ENCODE data around the gene SGPP1. TPM values are rescaled to one million over a fixed set of nuclear protein-coding genes. Genes with fewer than 3 reads are reported as not detected.

The SGPP1 gene
- total RNA-seq, 1 donor from 2014 or later, result 6.5 TPM

- no peak for TF ChIP-seq CTCF (IDR thresholded peaks at IDR 0.05; ENCODE audit: unreplicated experiment)
- no peak for DNase-seq (ENCODE audit: low spot score, unreplicated experiment)
- H3K27me3 Mint-ChIP-seq, result no peaks in the 10 kb centered on the region
- H3K36me3 Mint-ChIP-seq (ENCODE audit: insufficient read depth), result no peaks in the 10 kb centered on the region
- no peak overlapping the region for H3K4me3 Mint-ChIP-seq (ENCODE audit: low read depth)
- no peak overlapping the region for H3K27ac Mint-ChIP-seq
- no peaks in the 10 kb centered on the region for H3K9me3 Mint-ChIP-seq (ENCODE audit: low read depth)
- peaks cover 2% of the 10 kb centered on the region for H3K4me1 Mint-ChIP-seq (ENCODE audit: low read depth)
Observed at GRCh38 chr14:63764620-63765139, 36.8 kb upstream of the SGPP1 start.

GRCh38 chr14:63764103-63764502 is 36.2 kb upstream of the SGPP1 start:
- no peak overlapping the region for H3K27ac Mint-ChIP-seq
- H3K4me3 Mint-ChIP-seq (ENCODE audit: low read depth), result no peak overlapping the region
- DNase-seq (ENCODE audit: low spot score, unreplicated experiment), result no peak
- peaks cover 2% of the 10 kb centered on the region for H3K4me1 Mint-ChIP-seq (ENCODE audit: low read depth)
- H3K36me3 Mint-ChIP-seq (ENCODE audit: insufficient read depth), result no peaks in the 10 kb centered on the region
- TF ChIP-seq CTCF (IDR thresholded peaks at IDR 0.05; ENCODE audit: unreplicated experiment), result no peak
- H3K9me3 Mint-ChIP-seq (ENCODE audit: low read depth), result no peaks in the 10 kb centered on the region
- H3K27me3 Mint-ChIP-seq, result no peaks in the 10 kb centered on the region

- Mint-ChIP-seq H3K9me3 (ENCODE audit: low read depth) (no peaks in the 10 kb centered on the region), H3K27ac (no peak overlapping the region), H3K4me3 (ENCODE audit: low read depth) (no peak overlapping the region), H3K4me1 (ENCODE audit: low read depth) (peaks cover 5% of the 10 kb centered on the region), H3K36me3 (ENCODE audit: insufficient read depth) (no peaks in the 10 kb centered on the region), H3K27me3 (no peaks in the 10 kb centered on the region)
- no peak for DNase-seq (ENCODE audit: low spot score, unreplicated experiment)
- no peak for TF ChIP-seq CTCF (IDR thresholded peaks at IDR 0.05; ENCODE audit: unreplicated experiment)
Observed at GRCh38 chr14:63761351-63762117, 33.7 kb upstream of the SGPP1 start.

- no peaks in the 10 kb centered on the region for H3K27me3 Mint-ChIP-seq
- H3K36me3 Mint-ChIP-seq (ENCODE audit: insufficient read depth), result no peaks in the 10 kb centered on the region
- no peak for DNase-seq (ENCODE audit: low spot score, unreplicated experiment)
- no peak overlapping the region for H3K4me3 Mint-ChIP-seq (ENCODE audit: low read depth)
- no peak for TF ChIP-seq CTCF (IDR thresholded peaks at IDR 0.05; ENCODE audit: unreplicated experiment)
- H3K27ac Mint-ChIP-seq, result no peak overlapping the region
- H3K9me3 Mint-ChIP-seq (ENCODE audit: low read depth), result no peaks in the 10 kb centered on the region
- peaks cover 5% of the 10 kb centered on the region for H3K4me1 Mint-ChIP-seq (ENCODE audit: low read depth)
Observed at GRCh38 chr14:63760014-63760413, 32.1 kb upstream of the SGPP1 start.

GRCh38 chr14:63759456-63759855 is 31.6 kb upstream of the SGPP1 start:
- H3K27me3 Mint-ChIP-seq, result no peaks in the 10 kb centered on the region
- H3K27ac Mint-ChIP-seq, result no peak overlapping the region
- H3K4me1 Mint-ChIP-seq (ENCODE audit: low read depth), result peaks cover 5% of the 10 kb centered on the region
- TF ChIP-seq CTCF (IDR thresholded peaks at IDR 0.05; ENCODE audit: unreplicated experiment), result no peak
- no peaks in the 10 kb centered on the region for H3K36me3 Mint-ChIP-seq (ENCODE audit: insufficient read depth)
- no peak overlapping the region for H3K4me3 Mint-ChIP-seq (ENCODE audit: low read depth)
- H3K9me3 Mint-ChIP-seq (ENCODE audit: low read depth), result no peaks in the 10 kb centered on the region
- no peak for DNase-seq (ENCODE audit: low spot score, unreplicated experiment)

All from progenitor cell of endocrine pancreas (in vitro differentiated cells).